ENCODE results near the gene CTXN1.

- TF ChIP-seq, protein P1, sequence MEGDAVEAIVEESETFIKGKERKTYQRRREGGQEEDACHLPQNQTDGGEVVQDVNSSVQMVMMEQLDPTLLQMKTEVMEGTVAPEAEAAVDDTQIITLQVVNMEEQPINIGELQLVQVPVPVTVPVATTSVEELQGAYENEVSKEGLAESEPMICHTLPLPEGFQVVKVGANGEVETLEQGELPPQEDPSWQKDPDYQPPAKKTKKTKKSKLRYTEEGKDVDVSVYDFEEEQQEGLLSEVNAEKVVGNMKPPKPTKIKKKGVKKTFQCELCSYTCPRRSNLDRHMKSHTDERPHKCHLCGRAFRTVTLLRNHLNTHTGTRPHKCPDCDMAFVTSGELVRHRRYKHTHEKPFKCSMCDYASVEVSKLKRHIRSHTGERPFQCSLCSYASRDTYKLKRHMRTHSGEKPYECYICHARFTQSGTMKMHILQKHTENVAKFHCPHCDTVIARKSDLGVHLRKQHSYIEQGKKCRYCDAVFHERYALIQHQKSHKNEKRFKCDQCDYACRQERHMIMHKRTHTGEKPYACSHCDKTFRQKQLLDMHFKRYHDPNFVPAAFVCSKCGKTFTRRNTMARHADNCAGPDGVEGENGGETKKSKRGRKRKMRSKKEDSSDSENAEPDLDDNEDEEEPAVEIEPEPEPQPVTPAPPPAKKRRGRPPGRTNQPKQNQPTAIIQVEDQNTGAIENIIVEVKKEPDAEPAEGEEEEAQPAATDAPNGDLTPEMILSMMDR (conservative IDR thresholded peaks at IDR 0.05): no peak
- no peak for TF ChIP-seq ZFX (IDR thresholded peaks at IDR 0.05)
These were observed 1.7 kb downstream of the CTXN1 start for GRCh38 chr19:7924241-7924640.
